DND-41 (cell line): ENCODE data around the gene SH2D4B.

Experiments used
- CTCF ChIP-seq: IDR thresholded peaks from 2 replicates; pipeline ENCODE4 v1.5.1; 2012; ENCODE audit warnings: borderline replicate concordance, low read length, moderate library complexity, mild to moderate bottlenecking; ENCODE audit not compliant: poor library complexity, severe bottlenecking; ENCODE audit errors: extremely low read depth
- EZH2 ChIP-seq: IDR thresholded peaks from 3 replicates; pipeline ENCODE4 v1.6.1; 2012; ENCODE audit warnings: borderline replicate concordance, low read depth, mild to moderate bottlenecking, moderate library complexity, low read length, inconsistent platforms; ENCODE audit not compliant: severe bottlenecking

GRCh38 chr10:80611481-80612185 lies 73.9 kb downstream of the SH2D4B start:
- no peak for TF ChIP-seq CTCF
- TF ChIP-seq EZH2 = no peak
